GM18508 (cell line): ENCODE results near the gene BOLA3.
"Not testable (repeated sequence)": the region's sequence is repeated elsewhere in the genome, so short reads cannot be mapped to it uniquely, and the experiment has no call there.

Experiments
- ATAC-seq: cut with Tn5 transposase; IDR thresholded peaks from one replicate; pipeline ENCODE4 v1.9.1; 2021; ENCODE audit warnings: moderate number of reproducible peaks; ENCODE audit not compliant: insufficient read depth, unreplicated experiment

Gene BOLA3, protein sequence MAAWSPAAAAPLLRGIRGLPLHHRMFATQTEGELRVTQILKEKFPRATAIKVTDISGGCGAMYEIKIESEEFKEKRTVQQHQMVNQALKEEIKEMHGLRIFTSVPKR

DNA sequence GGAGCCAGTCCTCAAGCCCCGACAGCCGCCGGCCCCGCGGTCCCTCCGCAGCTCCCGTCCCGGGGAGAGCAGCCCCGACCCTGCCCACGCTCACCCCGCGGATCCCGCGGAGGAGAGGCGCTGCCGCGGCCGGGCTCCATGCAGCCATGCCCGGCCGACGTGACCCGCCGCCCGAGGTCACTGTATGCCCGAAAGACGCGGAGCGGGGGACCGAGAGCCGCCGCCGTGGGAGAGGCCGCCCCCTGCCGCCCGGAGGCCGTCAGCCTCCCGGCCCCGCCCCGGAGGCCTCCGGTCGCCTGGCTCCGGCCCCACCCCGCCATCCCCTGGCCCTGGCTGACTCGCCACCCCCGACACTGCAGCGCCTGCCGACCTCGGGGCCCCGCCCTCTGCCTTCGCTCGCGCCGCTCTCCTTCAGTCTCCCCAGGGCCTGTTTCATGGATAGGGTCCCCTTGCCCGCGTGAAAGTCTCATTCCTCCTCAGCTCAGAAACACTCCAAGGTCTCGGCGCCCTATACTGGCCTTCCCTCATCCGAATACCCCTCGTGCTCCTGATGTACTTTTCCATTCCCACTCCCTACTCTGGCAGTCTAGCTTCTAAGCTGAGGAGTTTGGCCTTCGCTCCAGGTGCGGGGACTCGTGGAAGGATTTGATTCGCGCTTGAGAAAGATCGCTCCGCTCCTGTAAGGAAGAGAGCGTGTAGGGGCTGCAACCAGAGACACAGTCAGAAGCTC lies at the start of gene BOLA3:
Gene BOLA3 (minus strand): TSS at position 186 of the 730 bp plus-strand sequence. CDS start 38 bp downstream, at position 148.
- ATAC-seq, result peak; percentile 47

DNA sequence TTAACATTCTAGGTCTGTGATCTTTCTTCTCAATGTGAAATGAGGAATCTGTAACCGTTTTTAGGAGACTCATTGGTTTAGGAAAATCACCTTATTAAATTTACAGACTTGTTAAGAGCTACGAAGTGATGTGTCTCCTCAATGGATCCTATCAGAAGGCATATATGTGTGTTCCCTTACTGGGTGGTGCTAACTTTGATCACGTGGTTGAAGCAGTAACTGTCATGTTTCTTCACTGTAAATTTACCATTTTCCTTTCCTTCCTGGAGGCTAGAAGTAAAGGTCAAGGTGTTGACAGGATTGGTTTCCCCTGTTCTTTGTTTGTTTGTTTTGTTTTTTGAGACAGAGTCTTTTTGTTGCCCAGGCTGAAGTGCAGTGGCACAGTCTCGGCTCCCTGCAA lies 49.3 kb upstream of the BOLA3 start:
- no peak for ATAC-seq

DNA sequence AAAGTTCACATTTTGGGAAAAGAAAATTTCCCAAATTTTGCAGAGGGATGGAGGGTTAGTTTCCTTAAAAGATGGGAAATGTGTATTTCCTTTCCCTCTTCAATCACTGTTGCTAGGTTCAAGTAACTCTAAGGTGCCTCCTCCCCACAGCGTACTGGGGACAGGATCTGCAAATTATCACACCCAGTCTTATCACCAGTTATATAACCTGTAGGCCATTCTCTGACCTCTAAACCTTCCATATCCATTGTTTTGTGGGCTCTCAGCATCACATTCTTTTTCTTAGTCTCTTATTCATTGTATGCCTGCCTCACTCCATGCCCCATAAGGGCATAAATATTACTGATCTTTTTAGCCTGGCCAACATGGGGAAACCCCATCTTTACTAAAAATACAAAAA lies 47.1 kb upstream of the BOLA3 start:
- no peak for ATAC-seq

DNA sequence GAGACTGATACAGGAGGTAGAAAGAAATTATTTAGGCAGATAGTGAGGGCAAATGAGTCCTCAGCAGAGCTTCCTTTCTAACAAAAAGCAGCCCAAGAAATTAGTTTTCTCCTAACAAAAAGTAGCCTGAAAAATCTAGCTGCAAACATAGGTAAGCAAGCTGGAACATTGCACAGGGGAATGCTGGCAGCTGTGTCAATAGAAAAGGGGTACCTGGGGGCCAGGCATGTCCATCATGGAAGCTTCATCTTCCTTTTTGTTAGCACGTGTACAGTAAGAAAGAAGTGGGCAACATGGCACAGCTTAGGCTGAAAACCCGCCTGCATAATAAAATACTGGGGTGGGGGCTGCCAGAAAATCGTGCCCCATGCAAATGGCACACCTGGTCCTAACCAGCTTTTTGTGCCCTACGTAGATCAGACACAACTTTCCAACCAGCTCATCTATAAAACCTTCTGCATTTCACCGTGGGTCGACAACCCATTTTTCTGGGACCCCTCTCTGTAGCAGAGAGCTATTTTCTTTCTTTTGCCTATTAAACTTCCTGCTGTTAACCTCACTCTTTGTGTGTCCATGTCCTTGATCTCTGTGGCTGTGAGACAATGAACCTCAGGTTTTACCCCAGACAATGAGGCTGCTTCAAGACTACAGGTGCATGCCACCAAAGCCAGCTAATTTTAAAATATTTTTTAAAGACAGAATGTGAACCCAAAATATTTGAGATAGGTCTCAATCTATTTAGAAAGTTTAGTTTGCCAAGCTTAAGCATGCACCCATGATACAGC lies 44.1 kb upstream of the BOLA3 start:
- ATAC-seq, result no peak

DNA sequence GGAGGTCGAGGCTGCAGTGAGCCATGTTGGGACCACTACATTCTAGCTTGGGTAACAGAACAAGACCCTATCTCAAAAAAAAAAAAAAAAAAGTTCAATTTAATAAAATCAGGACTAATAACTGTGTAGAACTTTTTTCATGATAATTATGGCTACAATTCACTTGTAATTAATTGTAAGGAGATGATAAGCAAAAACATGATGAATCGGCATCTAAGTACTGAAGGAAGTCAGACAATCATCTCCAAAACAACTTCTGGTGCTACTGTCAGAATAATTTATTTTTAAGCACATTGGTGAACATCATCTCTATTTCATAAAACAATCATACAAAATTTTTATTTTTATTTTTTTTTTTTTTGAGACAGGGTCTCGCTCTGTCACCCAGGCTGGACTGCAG lies 41.0 kb upstream of the BOLA3 start:
- ATAC-seq, result no peak

DNA sequence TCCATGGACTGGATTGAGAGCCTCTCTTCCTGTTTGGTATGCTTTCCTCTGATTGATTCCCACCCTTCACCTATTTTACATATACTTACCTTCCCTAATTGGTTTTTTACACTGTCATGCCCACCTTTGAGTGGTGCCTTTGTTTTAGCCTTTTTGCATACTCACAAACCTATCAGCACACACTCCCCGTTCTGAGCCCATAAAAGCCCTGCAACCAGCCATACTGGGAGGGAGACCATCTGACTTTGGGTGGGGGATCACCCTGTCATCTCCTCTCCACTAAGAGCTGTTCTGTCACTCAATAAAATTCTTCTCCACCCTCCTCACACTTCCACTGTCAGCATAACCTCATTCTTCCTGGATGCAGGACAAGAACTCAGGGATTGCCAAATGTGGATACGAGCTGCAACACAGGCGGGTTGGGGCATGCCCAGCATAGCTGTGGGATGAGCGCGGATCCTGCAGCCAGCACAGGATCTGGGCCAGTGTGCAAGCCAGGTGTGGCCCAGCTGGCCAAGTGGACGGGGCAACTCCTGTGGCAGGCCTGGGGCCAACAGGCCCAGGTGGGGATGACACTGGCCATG lies 40.4 kb upstream of the BOLA3 start:
- no peak for ATAC-seq

DNA sequence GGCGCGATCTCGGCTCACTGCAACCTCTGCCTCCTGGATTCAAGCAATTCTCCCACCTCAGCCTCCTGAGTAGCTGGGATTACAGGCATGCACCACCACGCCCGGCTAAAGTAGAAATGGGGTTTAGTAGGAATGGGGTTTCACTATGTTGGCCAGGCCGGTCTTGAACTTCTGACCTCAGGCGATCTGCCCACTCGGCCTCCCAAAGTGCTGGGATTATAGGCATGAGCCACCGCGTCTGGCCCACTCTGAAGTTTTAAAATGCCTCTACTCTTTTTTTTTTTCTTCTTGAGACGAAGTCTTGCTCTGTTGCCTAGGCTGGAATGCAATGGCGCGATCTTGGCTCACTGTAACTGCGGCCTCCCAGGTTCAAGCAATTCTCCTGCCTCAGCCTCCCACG lies 39.0 kb upstream of the BOLA3 start:
- not testable (repeated sequence) for ATAC-seq

DNA sequence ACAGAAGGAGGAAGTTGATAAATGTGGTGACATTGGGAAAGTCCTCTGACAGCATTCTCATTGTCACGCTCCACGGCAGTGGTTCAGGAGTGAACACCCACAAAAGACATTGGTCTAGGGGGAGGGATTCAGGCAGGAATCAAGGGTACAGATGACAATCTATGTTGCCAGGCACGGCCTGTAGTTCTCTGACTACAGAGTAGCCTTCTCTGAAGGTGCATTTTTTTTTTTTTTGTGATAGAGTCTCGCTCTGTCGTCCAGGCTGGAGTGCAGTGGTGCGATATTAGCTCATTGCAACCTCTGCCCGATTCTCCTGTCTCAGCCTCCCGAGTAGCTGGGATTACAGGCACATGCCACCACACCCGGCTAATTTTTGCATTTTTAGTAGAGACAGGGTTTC lies 38.3 kb upstream of the BOLA3 start:
- peak; percentile 58 for ATAC-seq

DNA sequence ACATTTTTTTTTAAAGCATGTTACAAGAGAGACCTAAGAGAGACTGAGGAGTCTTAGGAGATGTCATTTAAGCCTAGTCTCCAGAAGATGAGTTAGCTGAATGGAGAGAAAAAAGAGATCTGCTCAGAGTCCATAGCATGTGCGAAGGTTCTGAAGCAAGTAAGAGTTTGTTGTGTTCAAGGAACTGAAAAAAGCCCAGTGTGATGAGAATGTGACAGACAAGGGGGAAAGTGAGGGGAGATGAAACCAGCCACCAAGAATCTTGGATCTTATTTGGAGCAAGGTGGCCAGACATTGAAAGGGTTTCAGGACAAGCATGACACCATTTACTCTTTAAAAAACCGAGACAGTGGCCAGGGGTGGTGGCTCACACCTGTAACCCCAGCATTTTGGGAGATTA lies 36.2 kb upstream of the BOLA3 start:
- ATAC-seq, result no peak

DNA sequence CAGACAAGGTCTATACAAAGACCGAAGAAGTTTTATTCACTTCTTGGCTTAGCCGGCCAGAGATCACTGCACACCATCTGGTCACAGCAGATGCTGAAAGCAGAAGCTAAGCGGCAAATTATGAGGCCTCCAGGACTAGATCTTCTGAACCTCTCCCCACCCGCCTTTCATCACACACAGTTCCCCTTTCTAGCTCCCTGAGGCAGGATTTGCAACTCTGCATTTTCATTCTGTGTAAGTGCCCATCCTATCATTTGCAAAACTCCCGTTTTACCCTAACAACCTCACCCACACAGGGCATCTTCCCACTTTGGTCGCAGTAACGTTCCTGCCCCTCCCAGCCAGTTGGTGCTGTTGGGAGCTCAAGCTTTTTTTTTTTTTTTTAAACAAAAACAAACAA lies 34.0 kb upstream of the BOLA3 start:
- ATAC-seq, result no peak

DNA sequence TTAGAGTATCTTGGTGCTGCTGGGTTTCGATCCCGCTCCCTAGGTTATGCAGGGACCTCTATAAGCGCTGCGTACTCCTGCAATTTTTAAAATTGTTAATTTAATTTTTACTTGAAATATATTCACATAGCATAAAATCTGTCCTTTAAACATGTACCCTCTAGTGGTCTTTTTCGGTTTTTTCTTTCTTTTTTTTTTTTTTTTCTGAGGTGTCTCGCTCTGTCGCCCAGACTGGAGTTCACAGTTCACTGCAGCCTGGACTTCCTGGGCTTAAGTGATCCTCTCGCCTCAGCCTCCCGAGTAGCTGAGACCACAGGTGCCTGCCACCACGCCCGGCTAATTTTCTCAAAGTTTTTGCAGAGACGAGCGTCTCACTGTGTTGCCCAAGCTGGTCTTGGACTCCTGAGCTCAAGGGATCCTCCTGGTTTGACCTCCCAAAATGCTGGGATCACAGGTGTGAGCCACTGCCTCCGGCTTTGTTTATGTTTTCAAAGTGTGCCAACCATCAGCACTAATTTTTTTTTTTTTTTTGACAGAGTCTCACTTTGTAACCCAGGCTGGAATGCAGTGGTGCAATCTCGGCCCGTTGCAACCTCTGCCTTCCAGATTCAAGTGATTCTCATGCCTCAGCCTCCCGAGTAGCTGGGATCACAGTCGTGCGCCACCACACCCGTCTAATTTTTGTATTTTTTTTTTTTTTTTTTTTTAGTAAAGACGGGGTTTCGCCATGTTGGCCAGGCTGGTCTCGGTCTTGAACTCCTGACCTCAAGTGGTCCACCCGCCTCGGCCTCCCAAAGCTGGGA lies 31.6 kb upstream of the BOLA3 start:
- ATAC-seq, result peak; percentile 2

DNA sequence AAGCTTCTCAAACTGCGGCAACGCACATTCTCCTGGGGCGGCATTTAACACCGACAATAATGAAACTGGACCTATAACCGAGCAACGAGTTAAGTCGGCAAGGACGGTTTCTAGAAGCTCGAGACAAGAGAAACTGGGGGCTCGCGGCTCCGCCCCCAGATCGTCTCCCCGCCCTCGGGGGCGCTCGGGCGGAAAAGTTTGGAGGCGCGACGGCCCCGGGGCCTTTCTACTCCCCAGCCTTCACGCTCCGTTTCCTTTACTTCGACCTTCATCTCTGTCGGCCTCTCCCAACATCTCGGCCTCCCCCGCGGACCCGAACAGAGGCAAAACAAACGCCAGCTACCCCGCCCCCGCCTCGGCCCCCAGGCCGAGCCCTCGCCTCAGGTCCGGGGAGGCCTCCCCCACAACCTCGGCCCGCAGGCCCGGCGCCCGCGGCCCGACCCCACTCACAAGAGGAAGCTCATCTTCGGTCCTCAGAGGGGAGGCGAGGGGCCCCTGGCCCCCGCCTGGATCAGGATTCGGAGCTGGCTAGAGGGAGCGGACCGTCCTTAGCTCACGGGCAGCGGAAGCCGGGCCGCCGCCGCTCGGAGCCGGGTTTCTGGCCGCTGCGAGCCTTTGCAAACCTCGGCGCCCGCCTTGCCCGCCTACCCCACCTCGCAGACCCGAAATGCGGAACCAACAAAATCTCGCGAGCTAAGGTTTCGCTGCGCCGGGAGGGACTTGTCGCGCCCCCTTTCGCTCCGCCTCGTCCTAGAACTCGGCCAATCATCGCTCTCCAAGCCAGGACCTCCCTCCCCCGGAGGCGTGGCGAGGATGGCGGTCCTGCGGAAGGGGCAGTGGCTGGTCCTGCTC lies 30.7 kb upstream of the BOLA3 start, which contains the start of gene MOB1A:
Gene MOB1A (minus strand): TSS at position 669 of the 852 bp plus-strand sequence. CDS start 205 bp downstream, at position 464.
- peak; percentile 57 for ATAC-seq

DNA sequence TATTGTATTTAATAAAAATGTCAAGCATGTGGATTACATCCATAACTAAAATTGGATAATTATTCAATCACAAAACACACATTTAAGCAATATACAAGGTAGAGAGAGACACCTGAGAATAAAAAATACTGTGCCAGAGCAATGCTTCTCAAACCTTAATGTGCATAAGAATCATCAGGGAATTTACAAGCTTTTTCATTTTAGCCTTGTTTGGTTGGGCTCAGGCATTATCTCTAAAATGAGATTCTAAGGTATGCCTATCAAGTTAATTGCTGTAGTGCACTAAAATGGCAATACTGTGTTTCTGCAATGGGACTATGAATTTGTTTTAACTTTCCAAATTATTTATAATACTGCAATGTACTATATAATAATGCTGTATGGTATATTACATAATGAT lies 30.0 kb upstream of the BOLA3 start:
- ATAC-seq, result no peak

DNA sequence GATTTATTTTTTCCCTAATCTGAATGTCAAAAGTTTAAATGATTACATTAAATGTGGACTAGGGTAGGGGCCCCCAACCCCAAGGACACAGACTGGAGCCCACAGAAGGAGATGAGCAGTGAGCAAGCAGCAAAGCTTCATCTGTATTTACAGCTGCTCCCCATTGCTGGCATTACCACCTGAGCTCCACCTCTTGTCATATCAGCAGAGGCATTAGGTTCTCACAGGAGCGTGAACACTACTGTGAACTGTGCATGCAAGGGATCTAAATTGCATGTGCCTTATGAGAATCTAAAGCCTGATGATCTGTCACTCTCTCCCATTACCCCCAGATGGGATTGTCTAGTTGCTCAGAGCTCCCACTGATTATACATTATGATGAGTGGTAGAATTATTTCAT lies 27.2 kb upstream of the BOLA3 start:
- no peak for ATAC-seq

DNA sequence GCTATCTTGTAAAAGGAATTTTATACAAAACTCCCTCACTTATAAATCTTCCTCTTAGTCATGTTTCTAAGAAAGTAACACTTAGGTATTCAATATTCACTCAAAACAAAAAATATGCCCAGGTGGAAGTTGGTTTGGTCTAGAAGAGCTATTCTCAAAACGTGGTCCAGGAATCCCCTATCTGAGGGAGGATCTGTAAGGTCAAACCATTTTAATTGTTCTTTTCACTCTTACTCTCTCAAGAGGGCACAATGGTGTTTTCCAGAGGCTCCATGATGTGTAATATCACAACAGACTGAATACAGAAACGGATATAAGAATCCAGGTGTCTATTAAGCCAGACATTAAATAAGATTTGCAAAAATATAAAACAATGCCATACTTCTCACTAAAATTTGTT lies 21.0 kb upstream of the BOLA3 start:
- ATAC-seq, result no peak

DNA sequence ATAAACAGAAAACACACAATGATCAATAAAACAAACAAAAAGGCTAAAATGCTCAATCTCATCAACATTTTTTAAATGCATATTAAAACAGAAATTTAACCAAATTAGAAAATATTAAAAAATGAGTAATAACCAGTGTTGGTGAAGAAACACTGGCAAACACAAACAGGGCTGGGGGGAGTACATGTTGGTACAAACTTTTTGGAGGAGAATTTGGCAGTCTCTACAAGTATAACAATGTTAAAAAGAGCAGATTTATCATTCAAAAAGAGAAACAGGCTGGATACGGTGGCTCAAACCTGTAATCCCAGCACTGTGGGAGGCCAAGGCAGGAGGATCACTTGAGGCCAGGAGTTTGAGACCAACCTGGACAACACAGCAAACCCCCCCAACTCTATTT lies 17.0 kb upstream of the BOLA3 start:
- no peak for ATAC-seq

DNA sequence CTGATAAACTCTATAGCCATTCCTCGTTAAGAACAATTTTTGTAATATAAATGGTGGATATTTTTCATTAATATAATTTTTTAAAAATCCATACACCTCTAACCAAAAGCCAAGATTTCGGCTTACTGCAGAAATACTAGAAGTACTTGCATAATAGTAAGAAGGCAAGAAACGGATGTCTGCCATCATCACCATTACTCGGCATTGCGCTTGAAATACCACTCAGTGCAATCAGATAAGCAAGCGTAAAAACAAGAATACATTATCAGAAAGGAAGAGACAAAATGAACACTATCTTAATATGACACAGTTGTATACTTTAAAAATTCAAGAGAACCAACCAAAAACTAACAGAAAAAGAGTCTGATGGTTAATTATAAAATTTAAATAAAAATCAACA lies 15.2 kb upstream of the BOLA3 start:
- no peak for ATAC-seq

DNA sequence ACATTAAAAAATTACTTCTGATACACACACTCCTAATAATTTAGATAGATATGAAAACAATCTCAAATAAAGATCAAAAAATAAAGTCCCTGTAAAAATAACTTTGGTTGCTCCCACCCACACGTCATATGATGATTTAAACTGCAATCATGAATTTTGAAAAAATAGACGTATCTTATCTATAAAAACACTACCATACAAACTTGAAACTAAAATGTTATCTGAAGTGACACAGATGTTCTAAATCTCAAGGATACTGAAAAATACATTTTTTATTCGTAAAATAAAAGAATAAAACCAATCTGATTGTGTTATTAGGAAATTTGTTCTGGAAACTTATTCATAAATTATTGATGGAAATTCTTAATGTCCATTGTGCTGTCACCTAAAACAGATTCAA lies 8.1 kb upstream of the BOLA3 start:
- no peak for ATAC-seq

DNA sequence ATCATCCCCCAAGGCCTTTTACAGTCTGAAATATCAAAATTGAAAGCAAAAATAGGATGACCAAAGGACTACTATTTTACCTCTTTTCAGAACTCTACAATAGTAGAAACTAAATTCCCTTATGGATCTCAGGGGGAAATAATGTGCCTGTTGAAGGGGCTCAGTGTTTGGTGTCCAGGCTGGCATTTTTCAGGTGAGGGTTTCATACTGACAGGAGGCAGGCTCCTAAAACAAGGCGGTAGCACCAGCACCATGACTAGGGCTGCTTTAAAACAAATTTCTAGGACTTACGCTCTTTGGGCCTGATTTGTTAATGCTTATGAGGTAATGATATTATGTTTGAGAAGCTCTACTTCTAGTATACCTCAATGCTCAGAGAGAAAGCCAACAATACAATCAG lies 5.2 kb upstream of the BOLA3 start:
- ATAC-seq, result no peak
